Right ventricle myocardium inferior (tissue), 1 donor: ENCODE results near the gene CHAC2. TPM values are rescaled to one million over a fixed set of nuclear protein-coding genes. Genes with fewer than 3 reads are reported as not detected.

ENCODE experiments used
- ATAC-seq: fragments of 200-7000 bp; cut with Tn5 transposase; one replicate; pipeline ENCODE4 v1.9.1; 2020; ENCODE audit warnings: mild to moderate bottlenecking, moderate library complexity
- DNase-seq: peaks from one replicate; pipeline ENCODE4 v3.0.0; 2021; ENCODE audit errors: missing footprints
- intact Hi-C: fragments of 100-400 bp; cut with DNase I; formaldehyde crosslinking; loops from one replicate; pipeline ENCODE4 v1.11.0; 2022
- total RNA-seq: library from RNA; stranded (reverse); fragmentation: NEBNext Ultra II Directional; extraction: Animal tissue kit (Norgen Biotek cat#: 25700); gene quantifications from one replicate; pipeline ENCODE4 v1.2.1, GENCODE V29; 2021
- donor health status: DM: no; HTN: yes; CAD: no; lungs with severe emphysema.

The CHAC2 gene
- total RNA-seq, 1 donor from 2014 or later, result 6.8 TPM

GRCh38 chr2:53769318-53769945 is 1.8 kb downstream of the CHAC2 start:
- intact Hi-C loops, result no loop called here
- no peak for DNase-seq

DNA sequence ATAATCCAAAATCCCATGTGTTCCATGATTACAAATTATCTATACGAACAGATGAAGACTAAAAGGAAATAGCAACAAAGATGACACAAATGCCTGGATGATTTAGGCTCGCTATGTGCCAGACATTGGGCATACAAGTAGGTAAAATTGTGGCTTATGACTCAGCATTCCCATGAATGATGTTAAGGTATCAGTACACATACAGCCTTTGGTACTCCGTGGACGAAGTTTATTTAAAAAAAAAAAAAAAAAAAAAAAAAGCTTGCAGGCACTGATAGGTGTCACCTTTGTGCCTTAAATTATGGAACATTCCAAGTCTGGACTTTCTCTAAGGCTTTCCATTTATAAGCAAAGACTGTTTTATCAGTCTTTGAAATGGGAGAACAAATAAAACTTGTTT is 2.7 kb downstream of the CHAC2 start:
- ATAC-seq (no peak), DNase-seq (no peak)
- intact Hi-C loops, result no loop called here

More at GRCh38 chr2:53769318-53769945, 1.8 kb downstream of the CHAC2 start:
- ATAC-seq, result no peak

DNA sequence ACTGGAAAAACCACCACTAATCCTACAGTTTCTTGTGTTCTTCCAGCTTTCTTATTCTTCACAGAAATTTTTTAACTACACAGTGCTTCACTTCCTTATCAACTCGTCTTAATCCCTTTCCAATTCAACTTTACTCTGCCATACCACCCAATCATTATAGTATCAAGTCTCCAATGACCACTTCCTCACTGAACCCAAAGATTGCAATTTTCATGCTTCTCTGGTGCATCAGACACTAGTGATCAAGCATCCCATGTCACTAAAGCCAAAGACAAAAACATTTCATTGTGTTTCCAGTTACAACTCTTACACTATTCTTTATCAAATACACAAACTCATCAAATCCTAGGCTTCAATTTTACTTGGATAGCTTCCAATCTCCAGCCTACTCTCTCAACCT is 9.5 kb downstream of the CHAC2 start:
- DNase-seq (no peak), ATAC-seq (no peak)
- intact Hi-C loops, result no loop called here

DNA sequence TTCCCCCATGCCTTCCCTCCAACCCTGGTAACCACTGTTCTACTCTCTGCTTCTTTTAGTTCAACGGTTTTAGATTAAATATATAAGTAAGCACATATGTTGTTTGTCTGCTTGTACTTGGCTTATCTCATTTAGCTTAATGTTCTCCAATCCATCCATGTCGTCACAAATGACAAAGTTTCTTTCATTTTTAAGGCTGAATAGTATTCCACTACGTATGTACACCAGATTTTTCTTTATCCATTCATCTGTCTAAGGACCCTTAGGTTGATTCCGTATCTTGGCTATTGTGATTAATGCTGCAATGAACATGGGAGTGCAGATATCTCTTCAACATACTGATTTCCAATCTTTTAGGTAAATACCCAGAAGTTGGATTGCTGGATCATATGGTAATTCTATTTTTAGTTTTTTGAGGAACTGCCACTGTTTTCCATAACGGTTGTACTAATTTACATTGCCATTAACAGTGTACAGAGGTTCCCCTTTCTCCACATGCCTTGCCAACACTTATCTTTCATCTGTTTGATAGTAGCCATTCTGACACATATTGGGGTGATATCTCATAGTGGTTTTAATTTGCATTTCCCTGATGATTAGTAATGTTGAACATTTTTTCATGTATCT is 11.0 kb downstream of the CHAC2 start:
- DNase-seq (no peak), ATAC-seq (no peak)
- intact Hi-C loops, result no loop called here

DNA sequence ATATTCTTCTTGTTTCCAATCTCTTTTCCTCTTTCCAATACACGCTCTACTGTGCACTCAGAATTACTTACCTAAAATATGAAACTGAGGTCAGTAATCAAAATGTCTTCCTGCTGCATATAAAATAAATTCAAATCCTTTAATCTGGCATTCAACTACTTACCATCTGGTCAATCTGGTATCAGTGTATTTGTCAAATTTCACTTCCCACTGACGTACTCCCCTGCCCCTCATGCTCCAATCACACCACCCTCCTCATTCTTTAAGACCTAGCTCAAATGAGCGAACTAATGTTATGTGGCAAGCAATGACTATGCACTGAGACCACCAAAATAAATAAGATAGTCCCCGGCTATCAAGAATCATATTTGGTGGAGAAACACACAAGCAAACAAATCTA is 12.5 kb downstream of the CHAC2 start:
- intact Hi-C loops, result no loop called here
- ATAC-seq (no peak), DNase-seq (no peak)

DNA sequence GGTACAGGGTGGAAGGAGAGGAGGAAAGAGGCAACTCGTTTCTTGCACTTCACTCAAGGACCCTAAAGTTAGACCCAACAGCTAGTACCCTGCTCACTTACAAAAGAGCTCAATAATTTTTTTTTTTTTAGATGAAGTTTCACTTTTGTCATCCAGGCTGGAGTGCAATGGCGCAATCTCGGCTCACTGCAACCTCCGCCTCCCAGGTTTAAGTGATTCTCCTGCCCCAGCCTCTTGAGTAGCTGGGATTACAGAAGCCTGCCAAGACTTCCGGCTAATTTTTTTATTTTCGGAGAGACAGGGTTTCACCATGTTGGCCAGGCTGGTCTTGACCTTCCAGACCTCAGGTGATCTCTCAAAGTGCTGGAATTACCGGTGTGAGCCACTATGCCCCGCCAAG is 15.1 kb downstream of the CHAC2 start:
- DNase-seq (no peak), ATAC-seq (no peak)

GRCh38 chr2:53784436-53784835 is 16.8 kb downstream of the CHAC2 start:
- no peak for ATAC-seq
- no peak for DNase-seq
- intact Hi-C loops, result no loop called here

More for the DNA sequence above, 15.1 kb downstream of the CHAC2 start:
- intact Hi-C loops, result no loop called here

DNA sequence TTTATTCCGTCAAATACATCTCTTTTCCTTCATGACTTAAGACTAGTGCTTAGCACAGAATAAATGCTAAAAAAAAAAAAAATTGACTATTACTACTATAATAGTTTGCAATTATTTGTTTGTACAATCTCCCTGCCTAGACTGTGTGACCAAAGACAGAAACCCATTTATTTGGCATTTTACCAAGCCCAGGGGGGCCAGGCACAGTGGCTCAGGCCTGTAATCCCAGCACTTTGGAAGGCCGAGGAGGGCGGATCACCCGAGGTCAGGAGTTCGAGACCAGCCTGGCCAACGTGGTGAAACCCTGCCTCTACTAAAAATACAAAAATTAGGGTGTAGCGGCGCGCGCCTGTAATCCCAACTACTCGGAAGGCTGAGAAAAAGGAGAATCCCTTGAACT is 17.8 kb downstream of the CHAC2 start:
- ATAC-seq (no peak), DNase-seq (no peak)
- intact Hi-C loops, result no loop called here

DNA sequence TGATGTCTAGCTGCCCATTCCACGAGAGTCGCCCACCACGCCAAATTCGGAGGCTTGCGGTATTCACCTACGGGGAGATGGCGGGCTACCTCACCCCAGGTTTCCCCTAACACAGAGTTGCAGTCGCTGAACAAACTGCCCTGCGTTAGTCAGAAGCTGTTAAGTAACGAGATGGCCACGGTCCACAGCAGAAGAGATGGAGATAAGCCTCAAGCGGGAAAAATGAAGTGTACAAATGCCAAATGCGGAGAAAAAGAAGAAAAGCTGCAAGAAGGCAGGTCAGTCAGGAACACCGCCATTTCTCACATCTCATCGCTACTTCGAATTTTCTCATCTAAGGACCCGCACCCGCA is 18.7 kb downstream of the CHAC2 start:
- DNase-seq (peak; percentile 71), ATAC-seq (peak; percentile 32)
- intact Hi-C loops, result no loop called here

GRCh38 chr2:53786705-53787613 is 19.4 kb downstream of the CHAC2 start, which contains the start of the genes ASB3 and ERLEC1:
Gene ASB3, minus strand, starts transcription at chr2:53786953. Its CDS starts 21,381 bp downstream, at chr2:53765572.
Gene ERLEC1, plus strand, starts transcription at chr2:53787044. Its CDS starts 167 bp downstream, at chr2:53787211.
- DNase-seq, result peak; percentile 93
- intact Hi-C loops, result no loop called here
- peak; percentile 98 for ATAC-seq

DNA sequence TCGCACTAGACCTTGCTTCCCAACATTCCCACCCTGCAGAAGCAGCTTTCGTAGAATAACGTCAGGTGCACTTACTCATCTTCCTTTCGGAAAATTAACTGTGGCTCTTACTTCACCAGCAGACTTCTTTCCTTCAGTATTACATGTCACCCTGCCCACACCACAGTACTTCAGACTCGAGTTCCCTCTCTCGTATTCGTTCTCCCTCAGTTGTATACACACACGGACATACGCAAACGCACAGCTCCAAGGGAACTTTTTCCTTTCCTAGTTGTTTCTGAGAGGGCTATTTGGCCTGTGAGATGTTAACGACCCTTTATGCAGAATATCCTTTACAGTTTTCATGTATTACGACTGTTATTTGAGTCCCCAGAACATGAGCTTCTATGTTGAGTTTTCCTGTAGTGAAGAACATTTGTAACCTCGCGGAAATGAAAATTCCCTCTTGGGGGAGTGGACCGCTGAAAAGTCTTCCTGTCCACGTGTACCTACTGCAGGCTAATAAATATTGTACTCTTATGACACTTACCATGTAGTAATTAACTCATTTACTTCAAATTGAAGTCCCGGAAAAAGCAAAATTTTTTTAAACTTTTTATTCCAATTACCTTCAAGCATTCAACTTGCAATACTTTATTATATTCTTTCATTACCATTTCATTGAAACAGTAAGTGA is 20.1 kb downstream of the CHAC2 start:
- no peak for ATAC-seq
- intact Hi-C loops, result no loop called here
- DNase-seq, result no peak

GRCh38 chr2:53793261-53793660 is 25.7 kb downstream of the CHAC2 start:
- intact Hi-C loops, result no loop called here
- no peak for DNase-seq
- no peak for ATAC-seq

- DNase-seq (no peak), ATAC-seq (no peak)
- intact Hi-C loops, result no loop called here
These were observed 26.2 kb downstream of the CHAC2 start for GRCh38 chr2:53793821-53794220.

- DNase-seq (no peak), ATAC-seq (no peak)
- intact Hi-C loops, result no loop called here
These were observed 33.9 kb downstream of the CHAC2 start for GRCh38 chr2:53801547-53801946.

DNA sequence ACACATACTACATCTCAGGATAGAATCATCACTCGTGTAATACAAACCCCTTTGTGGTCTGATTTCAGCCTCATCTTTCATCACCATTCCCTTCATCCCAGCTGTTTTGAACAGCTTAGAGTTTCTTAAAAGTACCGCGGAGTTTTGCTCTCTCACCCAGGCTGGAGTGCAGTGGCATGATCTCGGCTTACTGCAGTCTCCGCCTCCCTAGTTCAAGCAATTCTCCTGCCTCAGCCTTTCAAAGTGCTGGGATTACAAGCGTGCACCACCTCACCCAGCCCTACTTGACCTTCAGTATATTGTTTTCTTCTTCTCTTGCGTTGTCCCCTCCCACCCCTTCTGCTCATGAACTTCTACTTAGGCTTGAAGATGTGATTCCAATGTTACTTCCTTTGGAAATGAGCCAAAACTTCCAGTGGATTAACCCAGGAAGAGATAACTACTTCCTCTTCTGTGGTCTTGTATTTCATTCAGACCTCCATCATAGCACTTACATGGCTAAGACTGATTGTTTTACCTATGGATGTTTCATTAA is 35.1 kb downstream of the CHAC2 start:
- intact Hi-C loops, result no loop called here
- DNase-seq (no peak), ATAC-seq (no peak)

- intact Hi-C loops, result no loop called here
- DNase-seq (no peak), ATAC-seq (peak; percentile 50)
These were observed 44.0 kb downstream of the CHAC2 start for GRCh38 chr2:53811601-53812000.

DNA sequence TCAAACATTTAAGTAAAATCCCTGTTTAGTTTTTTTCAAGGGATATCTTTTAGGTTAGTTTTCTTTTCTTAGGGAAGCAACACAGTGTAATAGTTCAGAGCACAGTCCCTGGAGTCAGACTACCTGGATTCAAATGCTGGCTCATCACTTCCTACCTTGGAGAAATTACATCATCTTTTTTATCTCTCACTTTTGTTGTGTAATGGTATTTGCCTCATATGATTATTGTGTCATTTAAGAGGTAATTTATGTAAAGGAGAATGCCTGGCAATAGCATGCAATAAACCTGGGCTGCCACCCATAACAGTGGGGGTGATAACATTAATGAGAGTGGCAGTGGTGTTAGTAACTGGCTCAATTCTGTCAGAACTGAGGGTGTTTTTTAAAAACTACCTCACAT is 45.5 kb downstream of the CHAC2 start:
- DNase-seq (no peak), ATAC-seq (no peak)
- intact Hi-C loops, result no loop called here

DNA sequence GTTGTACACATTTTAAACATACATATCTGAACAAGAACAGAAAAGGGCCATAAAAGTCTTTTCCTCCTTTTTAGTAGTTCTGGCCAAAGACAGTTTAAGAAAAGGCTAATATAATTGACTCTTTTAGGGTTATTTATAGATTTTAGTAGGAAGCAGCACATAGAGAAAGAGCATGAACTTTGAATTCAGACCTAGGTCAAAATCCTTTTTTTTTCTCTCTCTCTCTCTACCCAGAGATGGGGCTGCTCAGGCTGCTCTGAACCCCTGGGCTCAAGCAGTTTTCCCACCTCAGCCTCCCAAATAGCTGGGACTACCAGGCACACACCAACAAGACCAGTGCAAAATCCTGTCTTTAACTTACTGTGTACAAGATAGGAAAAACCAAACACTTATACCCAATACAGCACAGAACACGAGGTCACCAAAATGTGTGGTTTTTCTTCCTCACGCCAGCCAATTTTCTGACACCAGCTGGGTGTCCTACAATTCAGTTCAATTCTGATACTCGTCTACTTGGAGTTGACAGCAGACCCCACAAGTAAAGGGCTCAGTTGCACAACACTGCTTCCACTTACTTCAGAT is 51.3 kb downstream of the CHAC2 start:
- intact Hi-C loops, result no loop called here
- DNase-seq, result no peak

GRCh38 chr2:53819634-53820033 is 52.0 kb downstream of the CHAC2 start:
- intact Hi-C loops, result no loop called here
- DNase-seq (no peak), ATAC-seq (no peak)

More for the DNA sequence above, 51.3 kb downstream of the CHAC2 start:
- ATAC-seq, result no peak
